ENCODE measurements around the gene HOTAIR. TPM values are rescaled to one million over a fixed set of nuclear protein-coding genes. Genes with fewer than 3 reads are reported as not detected.

HOTAIR gene
- total RNA-seq, 4 donors from 2014 or later, result 4.9 to 14.9 (median 9.7) TPM

- intact Hi-C loops (cut with DNase I; ENCODE audit: low total_unique reads), result no loop called here
- TF ChIP-seq POLR2A (IDR thresholded peaks at IDR 0.05) (no peak), CTCF (IDR thresholded peaks at IDR 0.05) (no peak)
- DNase-seq (ENCODE audit: low spot score in 2 of 2), result no peak
- 2 to 3% methylated on average over 34 to 35 of the region's 35 CpGs for WGBS, 2 donors
- peak overlapping the region; percentile 16 for H3K4me3 ChIP-seq (ENCODE audit: low read depth, poor library complexity, severe bottlenecking)
Measured at GRCh38 chr12:53997204-53998109, 22.7 kb upstream of the HOTAIR start.

GRCh38 chr12:53996240-53997203, 21.8 kb upstream of the HOTAIR start:
- H3K4me3 ChIP-seq (ENCODE audit: low read depth, poor library complexity, severe bottlenecking), result peak overlapping the region; percentile 42
- intact Hi-C loops (cut with DNase I; ENCODE audit: low total_unique reads), result no loop called here
- DNase-seq (ENCODE audit: low spot score in 2 of 2), result no peak
- 17 to 26% methylated on average over 29 of the region's 29 CpGs for WGBS, 2 donors
- TF ChIP-seq POLR2A (IDR thresholded peaks at IDR 0.05) (no peak), CTCF (IDR thresholded peaks at IDR 0.05) (no peak)

GRCh38 chr12:53995378-53996239, 20.9 kb upstream of the HOTAIR start:
- WGBS, 2 donors, result 1 to 3% methylated on average over 43 to 45 of the region's 48 CpGs
- peak in 1 of 2 donors; percentile 11 for TF ChIP-seq POLR2A (IDR thresholded peaks at IDR 0.05)
- TF ChIP-seq CTCF (IDR thresholded peaks at IDR 0.05), result no peak
- DNase-seq (ENCODE audit: low spot score in 2 of 2), result peak in 1 of 2 donors; percentile 95
- peak overlapping the region; percentile 42 for H3K4me3 ChIP-seq (ENCODE audit: low read depth, poor library complexity, severe bottlenecking)
- intact Hi-C loops (cut with DNase I; ENCODE audit: low total_unique reads), result no loop called here

DNA sequence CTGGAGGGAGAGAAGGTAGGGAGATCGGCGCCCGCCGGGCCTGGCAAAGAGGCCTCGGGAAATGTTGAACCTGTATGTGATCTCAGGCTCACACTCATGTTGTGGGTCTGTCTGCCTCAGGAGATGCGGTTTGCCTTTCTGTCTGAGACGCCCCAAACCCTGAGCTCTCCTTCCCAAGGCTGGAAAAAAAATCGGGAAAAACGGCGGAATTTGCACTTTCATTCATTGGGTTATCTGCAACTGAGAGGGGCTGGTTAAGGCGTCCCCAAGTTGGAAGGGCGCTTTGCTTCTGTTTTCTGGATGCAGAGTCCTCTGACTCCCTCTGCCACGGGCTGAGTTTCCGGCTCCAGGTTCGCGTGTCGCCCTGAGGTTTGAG, 20.2 kb upstream of the HOTAIR start:
- 3 to 8% methylated on average over 17 of the region's 17 CpGs for WGBS, 2 donors
- intact Hi-C loops (cut with DNase I; ENCODE audit: low total_unique reads), result no loop called here
- TF ChIP-seq POLR2A (IDR thresholded peaks at IDR 0.05) (no peak), CTCF (IDR thresholded peaks at IDR 0.05) (no peak)
- peak overlapping the region; percentile 42 for H3K4me3 ChIP-seq (ENCODE audit: low read depth, poor library complexity, severe bottlenecking)
- DNase-seq (ENCODE audit: low spot score in 2 of 2), result no peak
